ENCODE results near the gene TEX22. TPM values are rescaled to one million over a fixed set of nuclear protein-coding genes. Genes with fewer than 3 reads are reported as not detected.

Gene TEX22
- total and polyA plus RNA-seq, 4 donors: 0.18 to 2.1 (median 0.77) TPM

- intact Hi-C loops (cut with DNase I): no loop called here
- DNase-seq (no peak), ATAC-seq (ENCODE audit: low FRiP score) (no peak)
- Histone ChIP-seq H3K4me1 (ENCODE audit: control insufficient read depth in 1 of 2, insufficient read depth in 2 of 2, low read length in 2 of 2) (no peaks in the 10 kb centered on the region), H3K36me3 (ENCODE audit: control insufficient read depth in 1 of 2, insufficient read depth in 2 of 2, low read length in 1 of 2) (no peaks in the 10 kb centered on the region), H3K4me3 (ENCODE audit: low read length in 2 of 2) (peak overlapping the region in 1 of 2 donors; percentile 77), H3K9me3 (ENCODE audit: control insufficient read depth, low read length) (no peaks in the 10 kb centered on the region), H3K27ac (ENCODE audit: low read depth in 1 of 2, low read length in 2 of 2) (peak overlapping the region in 1 of 2 donors; percentile 10), H3K27me3 (ENCODE audit: control insufficient read depth in 1 of 2, insufficient read depth in 2 of 2, low read length in 1 of 2) (no peaks in the 10 kb centered on the region)
- 40 to 42% methylated on average over 23 of the region's 23 CpGs for WGBS, 2 donors
Observed at GRCh38 chr14:105420974-105421674, 22.8 kb downstream of the TEX22 start.

- no peaks in the 10 kb centered on the region for H3K36me3 ChIP-seq (ENCODE audit: control insufficient read depth in 1 of 2, insufficient read depth in 2 of 2, low read length in 1 of 2)
- H3K4me1 ChIP-seq (ENCODE audit: control insufficient read depth in 1 of 2, insufficient read depth in 2 of 2, low read length in 2 of 2): no peaks in the 10 kb centered on the region
- H3K27me3 ChIP-seq (ENCODE audit: control insufficient read depth in 1 of 2, insufficient read depth in 2 of 2, low read length in 1 of 2): no peaks in the 10 kb centered on the region
- ATAC-seq (ENCODE audit: low FRiP score) (no peak), DNase-seq (no peak)
- intact Hi-C loops (cut with DNase I): no loop called here
- 53 to 63% methylated on average over 32 of the region's 32 CpGs for WGBS, 2 donors
- H3K27ac ChIP-seq (ENCODE audit: low read depth in 1 of 2, low read length in 2 of 2): peak overlapping the region in 1 of 2 donors; percentile 16
- no peak overlapping the region for H3K4me3 ChIP-seq (ENCODE audit: low read length in 2 of 2)
- H3K9me3 ChIP-seq (ENCODE audit: control insufficient read depth, low read length): no peaks in the 10 kb centered on the region
Observed at GRCh38 chr14:105421723-105422615, 23.6 kb downstream of the TEX22 start.

GRCh38 chr14:105422695-105423487 lies 24.6 kb downstream of the TEX22 start:
- DNase-seq: no peak
- H3K27ac ChIP-seq (ENCODE audit: low read depth in 1 of 2, low read length in 2 of 2): no peak overlapping the region
- intact Hi-C loops (cut with DNase I): no loop called here

GRCh38 chr14:105423488-105424195 lies 25.3 kb downstream of the TEX22 start:
- WGBS, 2 donors: 93 to 94% methylated on average over 21 of the region's 21 CpGs
- intact Hi-C loops (cut with DNase I): no loop called here
- Histone ChIP-seq H3K4me3 (ENCODE audit: low read length in 2 of 2) (no peak overlapping the region), H3K36me3 (ENCODE audit: control insufficient read depth in 1 of 2, insufficient read depth in 2 of 2, low read length in 1 of 2) (no peaks in the 10 kb centered on the region), H3K27ac (ENCODE audit: low read depth in 1 of 2, low read length in 2 of 2) (no peak overlapping the region), H3K9me3 (ENCODE audit: control insufficient read depth, low read length) (no peaks in the 10 kb centered on the region), H3K27me3 (ENCODE audit: control insufficient read depth in 1 of 2, insufficient read depth in 2 of 2, low read length in 1 of 2) (no peaks in the 10 kb centered on the region), H3K4me1 (ENCODE audit: control insufficient read depth in 1 of 2, insufficient read depth in 2 of 2, low read length in 2 of 2) (no peaks in the 10 kb centered on the region)
- ATAC-seq (ENCODE audit: low FRiP score) (no peak), DNase-seq (no peak)

More at GRCh38 chr14:105422695-105423487, 24.6 kb downstream of the TEX22 start:
- 79% methylated on average over 21 of the region's 21 CpGs for WGBS, 2 donors
- H3K27me3 ChIP-seq (ENCODE audit: control insufficient read depth in 1 of 2, insufficient read depth in 2 of 2, low read length in 1 of 2): no peaks in the 10 kb centered on the region
- no peak overlapping the region for H3K4me3 ChIP-seq (ENCODE audit: low read length in 2 of 2)
- ATAC-seq (ENCODE audit: low FRiP score): no peak
- no peaks in the 10 kb centered on the region for H3K4me1 ChIP-seq (ENCODE audit: control insufficient read depth in 1 of 2, insufficient read depth in 2 of 2, low read length in 2 of 2)
- H3K9me3 ChIP-seq (ENCODE audit: control insufficient read depth, low read length): no peaks in the 10 kb centered on the region
- H3K36me3 ChIP-seq (ENCODE audit: control insufficient read depth in 1 of 2, insufficient read depth in 2 of 2, low read length in 1 of 2): no peaks in the 10 kb centered on the region

- 96% methylated on average over 12 of the region's 12 CpGs for WGBS, 2 donors
- no peak for DNase-seq
Observed at GRCh38 chr14:105424861-105425260, 26.5 kb downstream of the TEX22 start.

GRCh38 chr14:105425823-105426247 lies 27.5 kb downstream of the TEX22 start:
- intact Hi-C loops (cut with DNase I): no loop called here
- no peak for ATAC-seq (ENCODE audit: low FRiP score)

More at GRCh38 chr14:105424861-105425260, 26.5 kb downstream of the TEX22 start:
- Histone ChIP-seq H3K4me1 (ENCODE audit: control insufficient read depth in 1 of 2, insufficient read depth in 2 of 2, low read length in 2 of 2) (no peaks in the 10 kb centered on the region), H3K27me3 (ENCODE audit: control insufficient read depth in 1 of 2, insufficient read depth in 2 of 2, low read length in 1 of 2) (no peaks in the 10 kb centered on the region), H3K27ac (ENCODE audit: low read depth in 1 of 2, low read length in 2 of 2) (no peak overlapping the region), H3K9me3 (ENCODE audit: control insufficient read depth, low read length) (no peaks in the 10 kb centered on the region), H3K36me3 (ENCODE audit: control insufficient read depth in 1 of 2, insufficient read depth in 2 of 2, low read length in 1 of 2) (no peaks in the 10 kb centered on the region), H3K4me3 (ENCODE audit: low read length in 2 of 2) (no peak overlapping the region)
- ATAC-seq (ENCODE audit: low FRiP score): no peak
- intact Hi-C loops (cut with DNase I): no loop called here

GRCh38 chr14:105426416-105427130 lies 28.2 kb downstream of the TEX22 start:
- H3K4me1 ChIP-seq (ENCODE audit: control insufficient read depth in 1 of 2, insufficient read depth in 2 of 2, low read length in 2 of 2): no peaks in the 10 kb centered on the region
- intact Hi-C loops (cut with DNase I): no loop called here
- no peaks in the 10 kb centered on the region for H3K36me3 ChIP-seq (ENCODE audit: control insufficient read depth in 1 of 2, insufficient read depth in 2 of 2, low read length in 1 of 2)
- WGBS, 2 donors: 96% methylated on average over 19 to 21 of the region's 21 CpGs
- no peak overlapping the region for H3K27ac ChIP-seq (ENCODE audit: low read depth in 1 of 2, low read length in 2 of 2)
- H3K9me3 ChIP-seq (ENCODE audit: control insufficient read depth, low read length): no peaks in the 10 kb centered on the region
- ATAC-seq (ENCODE audit: low FRiP score) (no peak), DNase-seq (peak in 1 of 2 donors; percentile 75)
- no peaks in the 10 kb centered on the region for H3K27me3 ChIP-seq (ENCODE audit: control insufficient read depth in 1 of 2, insufficient read depth in 2 of 2, low read length in 1 of 2)
- H3K4me3 ChIP-seq (ENCODE audit: low read length in 2 of 2): no peak overlapping the region

More at GRCh38 chr14:105425823-105426247, 27.5 kb downstream of the TEX22 start:
- Histone ChIP-seq H3K27ac (ENCODE audit: low read depth in 1 of 2, low read length in 2 of 2) (no peak overlapping the region), H3K27me3 (ENCODE audit: control insufficient read depth in 1 of 2, insufficient read depth in 2 of 2, low read length in 1 of 2) (no peaks in the 10 kb centered on the region), H3K36me3 (ENCODE audit: control insufficient read depth in 1 of 2, insufficient read depth in 2 of 2, low read length in 1 of 2) (no peaks in the 10 kb centered on the region), H3K9me3 (ENCODE audit: control insufficient read depth, low read length) (no peaks in the 10 kb centered on the region), H3K4me3 (ENCODE audit: low read length in 2 of 2) (no peak overlapping the region), H3K4me1 (ENCODE audit: control insufficient read depth in 1 of 2, insufficient read depth in 2 of 2, low read length in 2 of 2) (no peaks in the 10 kb centered on the region)
- WGBS, 2 donors: 93 to 96% methylated on average over 18 to 23 of the region's 23 CpGs
- no peak for DNase-seq
